SK-N-SH (cell line): ENCODE data around the gene LRRC75A. TPM values are rescaled to one million over a fixed set of nuclear protein-coding genes. Genes with fewer than 3 reads are reported as not detected.

Experiments
- CTCF ChIA-PET: fragments of 300-600, 350-600 bp; formaldehyde crosslinking; extraction: SDS; loops from one replicate; lab custom pipeline; 2021; lab: Yijun Ruan, JAX
- POLR2A ChIA-PET: fragments of 350-600 bp; sonication (Branson Sonifier 250); formaldehyde crosslinking; extraction: SDS; loops from one replicate; lab custom pipeline; 2020; ENCODE audit warnings: antibody characterized with exemption, inconsistent platforms; lab: Yijun Ruan, JAX
- DNase-seq: peaks from one replicate; pipeline ENCODE4 v3.0.0; 2012
- H2AFZ ChIP-seq: fragments of 200-600 bp; sonication (generic); 2 replicates; pipeline ENCODE4 v1.8.1; 2016; ENCODE audit warnings: antibody characterized with exemption, mild to moderate bottlenecking, low read depth
- H3F3A ChIP-seq: fragments of 200-600 bp; sonication (generic); replicated peaks from 2 replicates; pipeline ENCODE3; 2016; ENCODE audit warnings: antibody characterized with exemption, mild to moderate bottlenecking; ENCODE audit not compliant: insufficient read depth
- H3K27ac ChIP-seq, 2 experiments: fragments of 200-500 bp in 1 of 2; fragments of 200-600 bp in 1 of 2; sonication (Bioruptor generic) in 1 of 2; sonication (generic), shearing (Covaris generic) in 1 of 2; 2 replicates each; pipeline versions ENCODE4 v1.5.1 to v1.6.1; 2014 to 2016; ENCODE audit warnings: low read depth in 2 of 2, inconsistent platforms in 1 of 2, low read length in 1 of 2, mild to moderate bottlenecking in 1 of 2, mixed read lengths in 1 of 2
- H3K27me3 ChIP-seq: fragments of 200-600 bp; sonication (generic), shearing (Covaris generic); 2 replicates; pipeline ENCODE4 v1.6.1; 2016; ENCODE audit warnings: mixed run types; ENCODE audit not compliant: insufficient read depth
- H3K36me3 ChIP-seq, 2 experiments: fragments of 200-500 bp in 1 of 2; fragments of 200-600 bp in 1 of 2; sonication (Bioruptor generic) in 1 of 2; sonication (generic) in 1 of 2; replicated peaks in 1 of 2; 2 replicates each; pipeline versions ENCODE3 to v1.5.1; 2014 to 2016; ENCODE audit warnings: low read length in 1 of 2, mild to moderate bottlenecking in 1 of 2; ENCODE audit not compliant: insufficient read depth in 2 of 2, control insufficient read depth in 1 of 2
- H3K4me1 ChIP-seq, 2 experiments: fragments of 200-500 bp in 1 of 2; fragments of 200-600 bp in 1 of 2; sonication (Bioruptor generic) in 1 of 2; sonication (generic), shearing (Covaris generic) in 1 of 2; 2 replicates each; pipeline versions ENCODE4 v1.5.1 to v1.6.1; 2014 to 2016; ENCODE audit warnings: low read depth in 1 of 2, low read length in 1 of 2, mixed run types in 1 of 2; ENCODE audit not compliant: insufficient read depth in 2 of 2, control insufficient read depth in 1 of 2
- H3K4me2 ChIP-seq: fragments of 200-600 bp; sonication (generic), shearing (Covaris generic); 2 replicates; pipeline ENCODE4 v1.6.1; 2017; ENCODE audit warnings: mixed run types
- H3K4me3 ChIP-seq, 2 experiments: fragments of 200-500 bp in 1 of 2; fragments of 200-600 bp in 1 of 2; sonication (Bioruptor generic) in 1 of 2; sonication (generic), shearing (Covaris generic) in 1 of 2; 2 replicates each; pipeline versions ENCODE4 v1.5.1 to v1.8.1; 2014 to 2016; ENCODE audit warnings: low read depth in 2 of 2, inconsistent platforms in 1 of 2, low read length in 1 of 2, mild to moderate bottlenecking in 1 of 2, mixed read lengths in 1 of 2, moderate library complexity in 1 of 2
- H3K79me2 ChIP-seq: fragments of 200-600 bp; sonication (generic); 2 replicates; pipeline ENCODE4 v1.8.1; 2017; ENCODE audit warnings: mild to moderate bottlenecking; ENCODE audit not compliant: insufficient read depth
- H3K9ac ChIP-seq: fragments of 200-600 bp; sonication (generic); 2 replicates; pipeline ENCODE4 v1.6.1; 2017; ENCODE audit warnings: mixed run types
- H3K9me2 ChIP-seq: fragments of 200-600 bp; sonication (generic); 2 replicates; pipeline ENCODE4 v1.6.1; 2017; ENCODE audit warnings: mixed run types
- H3K9me3 ChIP-seq: fragments of 200-600 bp; sonication (generic); 2 replicates; pipeline ENCODE4 v1.6.1; 2017; ENCODE audit warnings: mixed run types, mild to moderate bottlenecking, moderate library complexity
- H4K20me1 ChIP-seq: fragments of 200-600 bp; sonication (generic); 2 replicates; pipeline ENCODE4 v1.6.1; 2017; ENCODE audit warnings: mild to moderate bottlenecking, mixed run types; ENCODE audit not compliant: insufficient read depth
- CHD2 ChIP-seq: fragments of 150-350 bp; IDR thresholded peaks from 2 replicates; pipeline ENCODE4 v1.6.1; 2018; ENCODE audit warnings: low read length; ENCODE audit not compliant: partially characterized antibody
- EP300 ChIP-seq, 2 experiments: IDR thresholded peaks; 2 replicates each; pipeline versions ENCODE4 v1.4.0 to v1.6.1; 2012; ENCODE audit warnings: borderline replicate concordance in 1 of 2, low read depth in 1 of 2, low read length in 1 of 2
- IRF3 ChIP-seq: fragments of 150-350 bp; IDR thresholded peaks from 2 replicates; pipeline ENCODE4 v1.6.1; 2016; ENCODE audit warnings: mild to moderate bottlenecking, low read depth, low read length
- MEF2A ChIP-seq: IDR thresholded peaks from 2 replicates; pipeline ENCODE4 v1.4.0; 2012; ENCODE audit warnings: low read depth, borderline replicate concordance
- MXI1 ChIP-seq: IDR thresholded peaks from 2 replicates; pipeline ENCODE4 v1.6.1; 2012; ENCODE audit warnings: mild to moderate bottlenecking, low read depth, low read length, improper control_type of control experiment
- NFIC ChIP-seq: IDR thresholded peaks from 2 replicates; pipeline ENCODE4 v1.4.0; 2012; ENCODE audit warnings: borderline replicate concordance
- PBX3 ChIP-seq: IDR thresholded peaks from 2 replicates; pipeline ENCODE4; 2012
- POLR2AphosphoS5 ChIP-seq: IDR thresholded peaks from 2 replicates; pipeline ENCODE4 v1.6.1; 2012; ENCODE audit warnings: low read depth, low read length
- RFX5 ChIP-seq: IDR thresholded peaks from 2 replicates; pipeline ENCODE4 v1.6.1; 2012; ENCODE audit warnings: mild to moderate bottlenecking, improper control_type of control experiment, low read length
- RXRA ChIP-seq: IDR thresholded peaks from 2 replicates; pipeline ENCODE4 v1.4.0; 2012; ENCODE audit warnings: low read depth, mild to moderate bottlenecking, borderline replicate concordance
- SIN3A ChIP-seq: IDR thresholded peaks from 2 replicates; pipeline ENCODE4 v1.6.1; 2012; ENCODE audit warnings: low read depth, mild to moderate bottlenecking, low read length, moderate library complexity, borderline replicate concordance
- SMC3 ChIP-seq: IDR thresholded peaks from 2 replicates; pipeline ENCODE4 v1.6.1; 2012; ENCODE audit warnings: low read depth, low read length, improper control_type of control experiment
- TCF12 ChIP-seq: IDR thresholded peaks from 2 replicates; pipeline ENCODE4 v1.4.0; 2012
- USF1 ChIP-seq: IDR thresholded peaks from 2 replicates; pipeline ENCODE4 v1.4.0; 2012; ENCODE audit warnings: low read depth, borderline replicate concordance
- USF2 ChIP-seq: fragments of 150-350 bp; IDR thresholded peaks from 2 replicates; pipeline ENCODE4 v1.6.1; 2017; ENCODE audit warnings: antibody characterized with exemption, low read length, low read depth, borderline replicate concordance
- WGBS: methylation state at CpG from one replicate; pipeline ENCODE4 v1.1.6; 2017; ENCODE audit warnings: low lambda C conversion rate; 5-methylcytosine and 5-hydroxymethylcytosine counted together
- polyA plus RNA-seq, 3 experiments: library from polyadenylated mRNA; depleted of rRNA; stranded (reverse); fragments of >200 nt; gene quantifications; 2 replicates each; pipeline ENCODE4 v1.2.3, GENCODE V29; 2012

The LRRC75A gene
- polyA plus RNA-seq, 1 of the 3 experiments (the other 2 are of a cell fraction), result 1.2 TPM

GRCh38 chr17:16427020-16427419 lies 65.0 kb downstream of the LRRC75A start:
- no peaks in the 10 kb centered on the region for H3K79me2 ChIP-seq
- H3K4me2 ChIP-seq, result no peak overlapping the region
- no peaks in the 10 kb centered on the region for H3K9me2 ChIP-seq
- no peaks in the 10 kb centered on the region for H3K27me3 ChIP-seq
- no peak for DNase-seq
- 89% methylated on average over 1 of the region's 3 CpGs for WGBS
- no peaks in the 10 kb centered on the region for H3K9me3 ChIP-seq
- H3K36me3 ChIP-seq, result no peaks in the 10 kb centered on the region
- CTCF ChIA-PET, result interaction anchor here (1.1 to 2.8 kb wide), 13 partner anchors 8 to 107 kb away, joined by 3 to 16 read pairs (median 6); no protein-coding TSS in a partner anchor
- POLR2A ChIA-PET, result interaction anchor here (3.3 kb wide), 1 partner anchor 12 kb away, joined by 25 read pairs; no protein-coding TSS in a partner anchor
- no peak overlapping the region for H3K9ac ChIP-seq
- no peak overlapping the region for H2AFZ ChIP-seq
- no peak overlapping the region for H3K27ac ChIP-seq
- H3K4me1 ChIP-seq, result peaks cover 0 to 2% of the 10 kb centered on the region in 2 experiments; a peak in 1 of 4 replicates
- no peaks in the 10 kb centered on the region for H3F3A ChIP-seq
- no peak for TF ChIP-seq USF1
- no peak for TF ChIP-seq RFX5
- no peak for TF ChIP-seq MXI1
- TF ChIP-seq RXRA, result no peak
- TF ChIP-seq POLR2AphosphoS5, result no peak
- TF ChIP-seq CHD2, result no peak
- TF ChIP-seq PBX3, result no peak
- TF ChIP-seq IRF3, result no peak
- TF ChIP-seq MEF2A, result no peak
- no peak for TF ChIP-seq SMC3
- TF ChIP-seq TCF12, result no peak
- TF ChIP-seq EP300 (IDR thresholded peaks at IDR 0.05; ENCODE audit: borderline replicate concordance in 1 of 2, low read depth in 1 of 2, low read length in 1 of 2), result no peak
- TF ChIP-seq NFIC, result no peak
- no peak for TF ChIP-seq USF2
- TF ChIP-seq SIN3A, result no peak
- TF ChIP-seq, all 33 proteins: peak for 0
- H4K20me1 ChIP-seq, result no peaks in the 10 kb centered on the region
- H3K4me3 ChIP-seq, result no peak overlapping the region
